Measurements from ENCODE around the gene LXN.

The LXN gene, protein sequence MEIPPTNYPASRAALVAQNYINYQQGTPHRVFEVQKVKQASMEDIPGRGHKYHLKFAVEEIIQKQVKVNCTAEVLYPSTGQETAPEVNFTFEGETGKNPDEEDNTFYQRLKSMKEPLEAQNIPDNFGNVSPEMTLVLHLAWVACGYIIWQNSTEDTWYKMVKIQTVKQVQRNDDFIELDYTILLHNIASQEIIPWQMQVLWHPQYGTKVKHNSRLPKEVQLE

GRCh38 chr3:158672215-158673176 lies at the start of gene LXN:
TSS of gene LXN (minus strand) at chr3:158672648. CDS start at chr3:158672478, 170 bp downstream.
- peak; percentile 85 for TF ChIP-seq CTCF (IDR thresholded peaks at IDR 0.05; ENCODE audit: low read length, missing control alignments)
- H3K4me3 ChIP-seq (replicated peaks; ENCODE audit: low read depth, low read length), result peak within 1 kb of the TSS; percentile 75
- DNase-seq (ENCODE audit: low read depth), result peak; percentile 81

- no peak overlapping the region for H3K4me3 ChIP-seq (replicated peaks; ENCODE audit: low read depth, low read length)
- TF ChIP-seq CTCF (IDR thresholded peaks at IDR 0.05; ENCODE audit: low read length, missing control alignments), result no peak
- no peak for DNase-seq (ENCODE audit: low read depth)
Measured at GRCh38 chr3:158722108-158722507, 49.7 kb upstream of the LXN start.

- DNase-seq (ENCODE audit: low read depth), result peak; percentile 88
- no peak overlapping the region for H3K4me3 ChIP-seq (replicated peaks; ENCODE audit: low read depth, low read length)
- no peak for TF ChIP-seq CTCF (IDR thresholded peaks at IDR 0.05; ENCODE audit: low read length, missing control alignments)
Measured at GRCh38 chr3:158718490-158719170, 46.2 kb upstream of the LXN start.

- no peak for TF ChIP-seq CTCF (IDR thresholded peaks at IDR 0.05; ENCODE audit: low read length, missing control alignments)
- DNase-seq (ENCODE audit: low read depth), result no peak
- no peak overlapping the region for H3K4me3 ChIP-seq (replicated peaks; ENCODE audit: low read depth, low read length)
Measured at GRCh38 chr3:158717576-158717975, 45.1 kb upstream of the LXN start.

DNA sequence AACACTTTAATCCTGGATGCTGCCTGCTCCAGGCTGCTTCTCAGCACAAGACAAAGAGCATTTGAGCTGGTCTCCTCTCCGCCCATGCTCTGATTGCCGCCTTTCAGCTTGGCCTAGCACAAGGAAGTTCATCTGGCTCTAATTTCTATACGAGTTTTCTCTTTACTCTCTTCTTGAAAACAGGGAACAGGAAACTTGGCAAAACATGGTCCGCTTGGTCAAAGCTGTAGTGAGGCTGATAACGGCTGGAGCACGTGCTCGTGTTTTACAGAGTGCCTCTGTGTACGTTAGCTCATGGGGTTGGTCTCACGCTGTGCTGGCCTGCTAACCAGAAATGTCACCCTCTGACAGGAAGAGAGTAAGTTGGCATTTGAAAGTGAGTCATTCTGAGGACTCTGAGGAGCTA lies 40.6 kb upstream of the LXN start:
- H3K4me3 ChIP-seq (replicated peaks; ENCODE audit: low read depth, low read length), result no peak overlapping the region
- peak; percentile 77 for DNase-seq (ENCODE audit: low read depth)
- no peak for TF ChIP-seq CTCF (IDR thresholded peaks at IDR 0.05; ENCODE audit: low read length, missing control alignments)

- H3K4me3 ChIP-seq (replicated peaks; ENCODE audit: low read depth, low read length), result no peak overlapping the region
- DNase-seq (ENCODE audit: low read depth), result no peak
- no peak for TF ChIP-seq CTCF (IDR thresholded peaks at IDR 0.05; ENCODE audit: low read length, missing control alignments)
Measured at GRCh38 chr3:158712443-158712842, 40.0 kb upstream of the LXN start.

All from fibroblast of pulmonary artery (primary cell).